Measurements from ENCODE around the gene ITPKB. TPM values are rescaled to one million over a fixed set of nuclear protein-coding genes. Genes with fewer than 3 reads are reported as not detected.
"Not testable (repeated sequence)": the region's sequence is repeated elsewhere in the genome, so short reads cannot be mapped to it uniquely, and the experiment has no call there.

The ITPKB gene
- total RNA-seq, 1 experiment from 2014 or later, result 4.0 TPM

- H3K27me3 ChIP-seq (replicated peaks), result no peaks in the 10 kb centered on the region
- peaks cover 46% of the 10 kb centered on the region for H3K4me1 ChIP-seq (replicated peaks)
- H3K36me3 ChIP-seq, result peaks cover 8% of the 10 kb centered on the region
- no peaks in the 10 kb centered on the region for H3K9me3 ChIP-seq (replicated peaks)
- peak; percentile 71 to 89 for DNase-seq (ENCODE audit: low read depth in 1 of 2, low spot score in 2 of 2)
- peak overlapping the region; percentile 40 for H3K27ac ChIP-seq
- H3K4me3 ChIP-seq, result no peak overlapping the region
Measured at GRCh38 chr1:226644541-226645176, 94.4 kb downstream of the ITPKB start.

- Histone ChIP-seq H3K36me3 (peaks cover 8% of the 10 kb centered on the region), H3K4me1 (replicated peaks) (peaks cover 42% of the 10 kb centered on the region), H3K27me3 (replicated peaks) (no peaks in the 10 kb centered on the region), H3K9me3 (replicated peaks) (no peaks in the 10 kb centered on the region), H3K4me3 (no peak overlapping the region), H3K27ac (no peak overlapping the region)
- DNase-seq (ENCODE audit: low read depth in 1 of 2, low spot score in 2 of 2), result no peak
Measured at GRCh38 chr1:226643611-226644540, 95.2 kb downstream of the ITPKB start.

GRCh38 chr1:226643177-226643576 lies 95.9 kb downstream of the ITPKB start:
- Histone ChIP-seq H3K36me3 (peaks cover 8% of the 10 kb centered on the region), H3K27ac (no peak overlapping the region), H3K9me3 (replicated peaks) (no peaks in the 10 kb centered on the region), H3K27me3 (replicated peaks) (no peaks in the 10 kb centered on the region), H3K4me3 (no peak overlapping the region), H3K4me1 (replicated peaks) (peaks cover 42% of the 10 kb centered on the region)
- peak; percentile 64 to 69 for DNase-seq (ENCODE audit: low read depth in 1 of 2, low spot score in 2 of 2)

GRCh38 chr1:226642421-226642820 lies 96.7 kb downstream of the ITPKB start:
- H3K4me3 ChIP-seq, result no peak overlapping the region
- no peak overlapping the region for H3K27ac ChIP-seq
- H3K27me3 ChIP-seq (replicated peaks), result no peaks in the 10 kb centered on the region
- H3K9me3 ChIP-seq (replicated peaks), result no peaks in the 10 kb centered on the region
- peaks cover 42% of the 10 kb centered on the region for H3K4me1 ChIP-seq (replicated peaks)
- DNase-seq (ENCODE audit: low read depth in 1 of 2, low spot score in 2 of 2), result no peak
- peaks cover 5% of the 10 kb centered on the region for H3K36me3 ChIP-seq

GRCh38 chr1:226641671-226642231 lies 97.3 kb downstream of the ITPKB start:
- H3K9me3 ChIP-seq (replicated peaks), result no peaks in the 10 kb centered on the region
- no peak overlapping the region for H3K4me3 ChIP-seq
- no peak for DNase-seq (ENCODE audit: low read depth in 1 of 2, low spot score in 2 of 2)
- no peaks in the 10 kb centered on the region for H3K27me3 ChIP-seq (replicated peaks)
- H3K27ac ChIP-seq, result no peak overlapping the region
- no peaks in the 10 kb centered on the region; the same call in 1 of the 2 replicates for H3K36me3 ChIP-seq
- H3K4me1 ChIP-seq (replicated peaks), result peaks cover 42% of the 10 kb centered on the region

- no peaks in the 10 kb centered on the region for H3K27me3 ChIP-seq (replicated peaks)
- H3K36me3 ChIP-seq, result no peaks in the 10 kb centered on the region
- peaks cover 30% of the 10 kb centered on the region for H3K4me1 ChIP-seq (replicated peaks)
- no peak overlapping the region for H3K4me3 ChIP-seq
- no peak for DNase-seq (ENCODE audit: low read depth in 1 of 2, low spot score in 2 of 2)
- no peaks in the 10 kb centered on the region for H3K9me3 ChIP-seq (replicated peaks)
- no peak overlapping the region for H3K27ac ChIP-seq
Measured at GRCh38 chr1:226640321-226641136, 98.6 kb downstream of the ITPKB start.

- H3K27me3 ChIP-seq (replicated peaks), result no peaks in the 10 kb centered on the region
- DNase-seq (ENCODE audit: low read depth in 1 of 2, low spot score in 2 of 2), result no peak
- no peak overlapping the region for H3K27ac ChIP-seq
Measured at GRCh38 chr1:226639631-226640061, 99.4 kb downstream of the ITPKB start.

GRCh38 chr1:226639206-226639605 lies 99.9 kb downstream of the ITPKB start:
- not testable (repeated sequence) for H3K4me3 ChIP-seq; DNase-seq (ENCODE audit: low read depth in 1 of 2, low spot score in 2 of 2); H3K27me3 ChIP-seq (replicated peaks); H3K27ac ChIP-seq; H3K9me3 ChIP-seq (replicated peaks); H3K36me3 ChIP-seq
- peaks cover 17% of the 10 kb centered on the region for H3K4me1 ChIP-seq (replicated peaks)

More at GRCh38 chr1:226639631-226640061, 99.4 kb downstream of the ITPKB start:
- H3K4me3 ChIP-seq, result no peak overlapping the region
- no peaks in the 10 kb centered on the region for H3K9me3 ChIP-seq (replicated peaks)
- H3K4me1 ChIP-seq (replicated peaks), result peaks cover 22% of the 10 kb centered on the region
- H3K36me3 ChIP-seq, result no peaks in the 10 kb centered on the region

- no peaks in the 10 kb centered on the region for H3K9me3 ChIP-seq (replicated peaks)
- no peak overlapping the region for H3K27ac ChIP-seq
- H3K4me1 ChIP-seq (replicated peaks), result peaks cover 14% of the 10 kb centered on the region
- no peaks in the 10 kb centered on the region for H3K27me3 ChIP-seq (replicated peaks)
- H3K4me3 ChIP-seq, result no peak overlapping the region
- H3K36me3 ChIP-seq, result peaks cover 3% of the 10 kb centered on the region; the same call in 1 of the 2 replicates
- no peak for DNase-seq (ENCODE audit: low read depth in 1 of 2, low spot score in 2 of 2)
Measured at GRCh38 chr1:226638608-226639007, 100.5 kb downstream of the ITPKB start.

GRCh38 chr1:226638001-226638601 lies 101.0 kb downstream of the ITPKB start:
- Histone ChIP-seq H3K36me3 (peaks cover 3% of the 10 kb centered on the region; the same call in 1 of the 2 replicates), H3K9me3 (replicated peaks) (no peaks in the 10 kb centered on the region), H3K27ac (no peak overlapping the region), H3K27me3 (replicated peaks) (no peaks in the 10 kb centered on the region), H3K4me3 (no peak overlapping the region), H3K4me1 (replicated peaks) (peaks cover 9% of the 10 kb centered on the region)
- no peak for DNase-seq (ENCODE audit: low read depth in 1 of 2, low spot score in 2 of 2)

GRCh38 chr1:226637147-226637935 lies 101.7 kb downstream of the ITPKB start:
- no peak for DNase-seq (ENCODE audit: low read depth in 1 of 2, low spot score in 2 of 2)
- no peak overlapping the region for H3K27ac ChIP-seq
- H3K27me3 ChIP-seq (replicated peaks), result no peaks in the 10 kb centered on the region
- H3K4me3 ChIP-seq, result no peak overlapping the region
- H3K4me1 ChIP-seq (replicated peaks), result 0 out of 2 replicates have a peak, but pooled peaks cover 3% of the 10 kb centered on the region
- H3K36me3 ChIP-seq, result peaks cover 3% of the 10 kb centered on the region; the same call in 1 of the 2 replicates
- H3K9me3 ChIP-seq (replicated peaks), result no peaks in the 10 kb centered on the region

GRCh38 chr1:226636847-226637096 lies 102.3 kb downstream of the ITPKB start:
- no peaks in the 10 kb centered on the region for H3K9me3 ChIP-seq (replicated peaks)
- H3K36me3 ChIP-seq, result peaks cover 3% of the 10 kb centered on the region; the same call in 1 of the 2 replicates
- 0 out of 2 replicates have a peak, but pooled peaks cover 3% of the 10 kb centered on the region for H3K4me1 ChIP-seq (replicated peaks)
- no peak overlapping the region for H3K27ac ChIP-seq
- H3K4me3 ChIP-seq, result no peak overlapping the region
- no peaks in the 10 kb centered on the region for H3K27me3 ChIP-seq (replicated peaks)
- DNase-seq (ENCODE audit: low read depth in 1 of 2, low spot score in 2 of 2), result no peak

All from SJSA1 (cell line).